ENCODE measurements around the gene MVB12B.

GRCh38 chr9:126407114-126407870, 80.7 kb downstream of the MVB12B start:
- TF ChIP-seq TAF1 (IDR thresholded peaks at IDR 0.05; ENCODE audit: borderline replicate concordance, insufficient read depth, low read length) (no peak), POLR2AphosphoS5 (IDR thresholded peaks at IDR 0.05; ENCODE audit: low read depth, low read length) (no peak), SIN3A (IDR thresholded peaks at IDR 0.05; ENCODE audit: borderline replicate concordance, insufficient read depth, low read length) (no peak), FOXP2 (optimal IDR thresholded peaks at IDR 0.05; ENCODE audit: borderline replicate concordance, extremely low read depth, extremely low read length, insufficient read depth) (no peak)
- TF ChIP-seq, protein P1, sequence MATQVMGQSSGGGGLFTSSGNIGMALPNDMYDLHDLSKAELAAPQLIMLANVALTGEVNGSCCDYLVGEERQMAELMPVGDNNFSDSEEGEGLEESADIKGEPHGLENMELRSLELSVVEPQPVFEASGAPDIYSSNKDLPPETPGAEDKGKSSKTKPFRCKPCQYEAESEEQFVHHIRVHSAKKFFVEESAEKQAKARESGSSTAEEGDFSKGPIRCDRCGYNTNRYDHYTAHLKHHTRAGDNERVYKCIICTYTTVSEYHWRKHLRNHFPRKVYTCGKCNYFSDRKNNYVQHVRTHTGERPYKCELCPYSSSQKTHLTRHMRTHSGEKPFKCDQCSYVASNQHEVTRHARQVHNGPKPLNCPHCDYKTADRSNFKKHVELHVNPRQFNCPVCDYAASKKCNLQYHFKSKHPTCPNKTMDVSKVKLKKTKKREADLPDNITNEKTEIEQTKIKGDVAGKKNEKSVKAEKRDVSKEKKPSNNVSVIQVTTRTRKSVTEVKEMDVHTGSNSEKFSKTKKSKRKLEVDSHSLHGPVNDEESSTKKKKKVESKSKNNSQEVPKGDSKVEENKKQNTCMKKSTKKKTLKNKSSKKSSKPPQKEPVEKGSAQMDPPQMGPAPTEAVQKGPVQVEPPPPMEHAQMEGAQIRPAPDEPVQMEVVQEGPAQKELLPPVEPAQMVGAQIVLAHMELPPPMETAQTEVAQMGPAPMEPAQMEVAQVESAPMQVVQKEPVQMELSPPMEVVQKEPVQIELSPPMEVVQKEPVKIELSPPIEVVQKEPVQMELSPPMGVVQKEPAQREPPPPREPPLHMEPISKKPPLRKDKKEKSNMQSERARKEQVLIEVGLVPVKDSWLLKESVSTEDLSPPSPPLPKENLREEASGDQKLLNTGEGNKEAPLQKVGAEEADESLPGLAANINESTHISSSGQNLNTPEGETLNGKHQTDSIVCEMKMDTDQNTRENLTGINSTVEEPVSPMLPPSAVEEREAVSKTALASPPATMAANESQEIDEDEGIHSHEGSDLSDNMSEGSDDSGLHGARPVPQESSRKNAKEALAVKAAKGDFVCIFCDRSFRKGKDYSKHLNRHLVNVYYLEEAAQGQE (IDR thresholded peaks at IDR 0.05; ENCODE audit: insufficient read depth in 1 of 2, low read depth in 2 of 2, low read length in 2 of 2), result no peak

Data from PFSK-1 (cell line).